Glomerular visceral epithelial cell (primary cell): ENCODE data around the gene TBR1.

ENCODE experiments used
- DNase-seq: peaks from one replicate; pipeline ENCODE4 v3.0.0-alpha.2; 2016; ENCODE audit errors: extremely low spot score

The TBR1 gene

DNA sequence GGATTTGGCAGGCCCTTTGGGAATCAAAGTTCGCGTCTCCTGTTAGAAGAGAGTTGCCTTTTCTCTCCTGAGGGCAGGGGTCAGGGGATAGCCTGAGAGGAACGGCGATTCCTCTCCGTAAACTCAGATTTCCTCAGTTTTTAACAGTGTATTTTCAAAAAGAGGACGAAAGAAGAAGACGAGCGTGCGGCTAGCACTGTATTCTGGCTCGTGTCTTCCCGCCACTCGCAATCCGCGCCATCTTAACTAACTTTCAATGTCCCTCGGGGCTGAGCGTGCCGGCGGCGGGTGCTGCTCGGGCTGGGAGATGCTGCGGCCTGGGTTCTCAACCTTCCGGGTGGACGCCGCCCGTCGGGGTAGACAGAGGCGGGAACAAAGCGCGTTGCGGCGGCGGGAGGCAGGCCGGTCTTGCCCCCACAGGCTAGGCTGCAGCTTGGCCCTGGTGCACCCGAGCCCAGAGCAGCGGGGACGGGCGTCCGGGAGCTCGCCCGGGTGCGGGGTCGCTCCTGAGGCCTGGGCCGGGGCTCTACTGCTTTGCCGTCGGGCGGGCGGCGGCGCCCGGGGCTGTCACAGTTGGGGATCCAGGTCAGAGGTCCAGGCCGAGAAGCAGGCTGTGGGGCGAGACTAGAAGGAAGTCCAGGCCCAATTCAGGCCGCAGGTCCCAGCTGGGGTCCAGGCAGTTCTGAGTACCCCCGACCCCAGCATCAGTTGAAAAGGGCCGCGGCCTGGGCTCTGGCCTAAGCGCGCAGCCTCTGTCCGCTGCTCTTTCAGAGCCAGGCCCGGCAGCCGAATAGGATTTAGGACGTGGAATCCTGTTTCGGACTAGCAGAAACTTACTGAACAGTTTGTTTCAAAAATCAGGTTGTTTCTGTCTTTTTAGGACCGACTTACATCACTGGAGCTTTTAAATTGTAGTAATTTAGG is 11.8 kb downstream of the TBR1 start:
- DNase-seq, result no peak

DNA sequence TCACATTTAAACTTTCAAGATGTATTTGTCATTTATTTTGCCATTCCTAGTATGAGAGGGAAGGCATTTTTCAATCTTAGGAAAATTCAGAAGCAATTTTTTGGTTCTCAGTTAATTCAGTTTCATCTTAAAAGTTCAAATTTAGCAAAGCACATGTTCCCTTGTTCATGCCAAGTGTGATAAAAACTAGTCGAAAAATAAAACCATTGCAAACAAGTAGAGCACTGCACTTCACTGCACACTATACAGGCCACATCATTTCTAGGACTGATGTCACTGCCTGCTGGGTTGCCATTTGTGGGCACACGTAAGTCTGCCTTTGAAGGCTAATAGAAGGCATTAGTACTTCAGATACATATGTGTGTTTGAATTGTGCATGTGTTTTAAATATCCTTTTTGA is 14.3 kb downstream of the TBR1 start:
- DNase-seq, result no peak

DNA sequence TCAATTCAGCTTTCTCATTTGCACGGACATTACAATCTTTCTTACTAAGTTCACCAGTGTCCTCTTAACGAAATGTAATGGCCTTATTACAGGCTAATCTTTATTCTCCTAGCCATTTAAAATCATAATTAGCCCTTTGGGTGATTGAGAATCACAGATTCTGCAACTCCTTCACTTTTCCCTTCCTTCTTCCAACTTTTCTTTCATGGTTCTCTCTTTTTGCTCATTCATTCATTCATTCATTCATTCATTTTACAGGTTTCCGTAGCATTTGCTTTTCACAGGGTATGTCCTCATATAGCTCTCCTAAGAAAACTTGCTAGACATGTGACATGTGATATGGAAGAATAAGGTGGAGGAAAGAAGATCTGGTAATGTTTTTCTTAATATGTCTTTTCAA is 16.0 kb downstream of the TBR1 start:
- DNase-seq, result no peak

DNA sequence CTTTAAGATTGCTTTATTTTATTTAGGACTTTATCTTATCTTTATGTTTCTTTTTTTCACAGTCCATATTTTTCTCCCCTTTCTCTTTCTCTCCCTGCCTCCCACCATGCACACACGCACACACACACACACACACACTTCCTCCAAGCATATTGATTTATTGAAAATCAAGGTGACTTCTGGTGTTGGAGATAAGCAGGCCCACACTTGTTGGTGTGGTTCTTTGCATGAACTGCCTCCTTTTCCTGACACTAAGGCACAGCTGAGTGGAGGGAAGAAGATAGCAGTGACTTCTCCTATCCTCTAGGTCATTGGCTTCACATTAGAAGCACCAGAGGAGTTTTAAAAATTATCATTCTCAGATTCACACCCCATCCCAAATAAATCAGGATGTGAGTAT is 18.0 kb downstream of the TBR1 start:
- DNase-seq, result no peak

DNA sequence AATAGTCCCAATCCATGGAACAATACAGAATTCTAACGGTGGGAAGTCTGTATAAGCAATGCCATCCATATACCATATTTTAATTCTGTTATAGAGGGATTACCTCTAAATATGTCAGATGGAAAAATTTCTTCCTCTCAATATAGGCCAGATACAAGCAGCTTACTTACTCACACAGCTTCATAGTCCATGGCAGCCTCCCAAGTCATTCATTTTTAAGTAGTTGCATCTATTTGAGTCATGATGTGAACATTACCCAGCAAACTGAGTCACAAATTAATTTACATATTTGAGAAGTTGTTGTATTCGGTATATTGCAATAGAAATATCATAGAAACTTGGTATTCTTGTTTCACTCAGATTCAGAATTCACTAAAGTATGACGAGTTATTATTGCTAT is 20.3 kb downstream of the TBR1 start:
- DNase-seq, result no peak

DNA sequence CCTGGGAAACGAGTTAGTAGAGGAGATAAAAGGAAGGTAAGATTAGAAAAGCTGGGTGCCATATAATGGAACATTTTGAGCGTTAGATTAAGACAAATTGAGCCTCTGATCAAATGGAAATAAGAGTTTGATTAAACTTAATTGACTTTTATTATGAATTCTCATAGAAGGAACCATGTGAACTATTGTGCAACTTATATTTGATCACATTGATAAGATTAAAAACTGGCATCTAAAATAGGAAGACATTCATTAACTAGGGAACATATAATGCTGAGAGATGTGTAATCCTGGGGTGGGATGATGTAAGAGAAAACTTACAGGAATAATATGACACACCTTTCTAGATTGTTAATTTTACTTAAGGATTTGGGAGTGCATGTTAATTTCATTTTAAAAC is 22.5 kb downstream of the TBR1 start:
- no peak for DNase-seq

DNA sequence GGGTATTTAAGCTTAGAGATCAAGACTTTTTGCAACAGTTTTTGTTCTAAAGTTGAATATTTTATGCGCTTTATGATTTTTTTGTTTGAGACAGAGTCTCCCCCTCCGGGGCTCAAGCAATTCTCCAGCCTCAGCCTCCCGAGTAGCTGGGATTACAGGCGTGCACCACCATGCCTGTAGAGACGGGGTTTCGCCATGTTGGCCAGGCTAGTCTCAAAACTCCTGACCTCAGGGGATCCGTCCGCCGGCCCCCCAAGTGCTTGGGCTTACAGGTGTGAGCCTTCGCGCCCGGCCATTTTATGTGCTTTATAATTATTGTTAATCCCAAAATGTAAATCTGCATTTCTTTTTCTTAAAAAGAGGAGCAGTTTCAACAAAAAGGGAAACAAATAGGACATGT is 29.0 kb downstream of the TBR1 start:
- no peak for DNase-seq

DNA sequence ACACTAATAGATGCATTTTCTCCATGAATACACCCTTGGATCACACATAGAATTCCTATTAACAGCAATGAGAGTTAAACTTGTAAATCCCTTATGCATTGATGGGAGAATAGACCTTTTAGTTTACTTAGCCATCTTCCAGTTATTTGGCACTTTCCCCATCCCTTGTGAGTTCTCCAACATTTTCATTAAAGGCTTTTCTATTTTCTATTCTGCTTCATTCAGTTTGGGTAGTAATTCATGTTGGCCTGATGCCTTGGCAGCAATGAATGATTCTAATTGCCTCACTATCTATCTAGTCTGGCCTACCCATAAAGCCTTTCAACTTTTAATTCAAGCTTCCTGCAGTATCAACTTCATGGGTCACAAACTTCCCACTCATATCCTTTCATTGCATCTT is 32.3 kb downstream of the TBR1 start:
- no peak for DNase-seq

DNA sequence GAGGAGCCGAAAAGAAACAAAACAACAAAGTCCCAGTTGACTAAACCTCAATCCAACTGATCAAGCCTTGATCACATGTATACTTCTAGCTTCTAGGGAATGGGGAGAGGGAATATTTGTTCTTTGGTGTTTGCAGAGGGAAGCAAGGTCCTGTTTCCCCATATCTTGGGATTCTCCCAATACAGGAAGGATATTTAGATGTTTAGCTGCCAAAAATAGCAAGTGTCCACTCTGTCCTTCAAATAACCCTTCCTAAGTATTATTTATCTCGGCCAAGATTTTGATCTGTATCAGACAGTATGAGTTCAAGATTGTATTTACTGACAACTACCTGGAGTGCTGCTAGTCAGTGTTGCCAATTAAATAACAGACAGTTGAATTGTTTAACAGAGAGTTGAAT is 55.5 kb downstream of the TBR1 start:
- no peak for DNase-seq

DNA sequence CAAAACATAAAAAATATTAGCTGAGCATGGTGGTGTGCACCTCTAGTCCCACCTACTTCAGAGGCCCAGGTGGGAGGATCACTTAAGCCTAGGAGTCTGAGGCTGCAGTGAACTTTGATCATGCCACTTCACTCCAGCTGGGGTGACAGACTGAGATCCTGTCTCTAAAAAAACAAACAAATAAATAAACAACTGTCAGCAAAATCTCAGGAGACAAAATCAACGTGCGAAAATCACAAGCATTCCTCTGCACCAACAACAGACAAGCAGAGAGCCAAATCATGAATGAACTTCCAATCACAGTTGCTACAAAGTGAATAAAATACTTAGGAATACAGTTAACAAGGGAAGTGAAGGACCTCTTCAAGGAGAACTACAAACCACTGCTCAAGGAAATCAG is 58.8 kb downstream of the TBR1 start:
- DNase-seq, result no peak
